HEK293 (cell line): Measurements from ENCODE around the gene CD300LF.

Experiments used
- GLI4 ChIP-seq: fragments of 450-650 bp; formaldehyde crosslinking; IDR thresholded peaks from 2 replicates; pipeline ENCODE4 v1.5.1; 2016; ENCODE audit warnings: missing biosample characterization, missing genetic modification characterization
- KLF10 ChIP-seq: fragments of 450-650 bp; IDR thresholded peaks from 2 replicates; pipeline ENCODE4 v1.5.1; 2018; ENCODE audit warnings: missing biosample characterization, mild to moderate bottlenecking, missing genetic modification characterization
- PBX3 ChIP-seq: sonication (generic); formaldehyde crosslinking; IDR thresholded peaks from 2 replicates; pipeline ENCODE4 v1.8.1; 2022; ENCODE audit warnings: mild to moderate bottlenecking, moderate library complexity, missing genetic modification reagents
- SP2 ChIP-seq: fragments of 450-650 bp; formaldehyde crosslinking; IDR thresholded peaks from 2 replicates; pipeline ENCODE4 v1.5.1; 2016; ENCODE audit warnings: missing biosample characterization, missing genetic modification characterization
- ZBTB44 ChIP-seq: fragments of 450-650 bp; IDR thresholded peaks from 2 replicates; pipeline ENCODE4 v1.5.1; 2018; ENCODE audit warnings: missing biosample characterization, mild to moderate bottlenecking, missing genetic modification characterization
- ZFHX2 ChIP-seq: fragments of 450-650 bp; formaldehyde crosslinking; conservative IDR thresholded peaks from 2 replicates; pipeline ENCODE4 v1.5.1; 2016; ENCODE audit warnings: missing biosample characterization, missing genetic modification characterization
- ZFP41 ChIP-seq: fragments of 450-650 bp; formaldehyde crosslinking; IDR thresholded peaks from 2 replicates; pipeline ENCODE4 v1.5.1; 2016; ENCODE audit warnings: missing biosample characterization, missing genetic modification characterization, borderline replicate concordance
- ZNF138 ChIP-seq: fragments of 450-650 bp; formaldehyde crosslinking; IDR thresholded peaks from 2 replicates; pipeline ENCODE4 v1.5.1; 2016; ENCODE audit warnings: missing biosample characterization, missing genetic modification characterization, borderline replicate concordance
- ZNF184 ChIP-seq: fragments of 450-650 bp; IDR thresholded peaks from 2 replicates; pipeline ENCODE4 v1.5.1; 2018; ENCODE audit warnings: missing biosample characterization, mild to moderate bottlenecking, missing genetic modification characterization
- ZNF266 ChIP-seq: fragments of 450-650 bp; formaldehyde crosslinking; IDR thresholded peaks from 2 replicates; pipeline ENCODE4 v1.5.1; 2016; ENCODE audit warnings: missing biosample characterization, missing genetic modification characterization, low read depth
- ZNF280D ChIP-seq: fragments of 450-650 bp; formaldehyde crosslinking; IDR thresholded peaks from 2 replicates; pipeline ENCODE4 v1.5.1; 2016; ENCODE audit warnings: missing biosample characterization, missing genetic modification characterization
- ZNF449 ChIP-seq: fragments of 450-650 bp; formaldehyde crosslinking; IDR thresholded peaks from 2 replicates; pipeline ENCODE4 v1.5.1; 2017; ENCODE audit warnings: missing biosample characterization, mild to moderate bottlenecking, missing genetic modification characterization, moderate library complexity
- ZNF501 ChIP-seq: fragments of 450-650 bp; formaldehyde crosslinking; IDR thresholded peaks from 2 replicates; pipeline ENCODE4 v1.5.1; 2016; ENCODE audit warnings: missing biosample characterization, missing genetic modification characterization
- ZNF514 ChIP-seq: fragments of 450-650 bp; formaldehyde crosslinking; IDR thresholded peaks from 2 replicates; pipeline ENCODE4 v1.5.1; 2016; ENCODE audit warnings: missing biosample characterization, missing genetic modification characterization
- ZNF548 ChIP-seq: fragments of 450-650 bp; formaldehyde crosslinking; IDR thresholded peaks from 2 replicates; pipeline ENCODE4 v1.5.1; 2016; ENCODE audit warnings: missing biosample characterization, missing genetic modification characterization
- ZNF560 ChIP-seq: fragments of 450-650 bp; formaldehyde crosslinking; IDR thresholded peaks from 2 replicates; pipeline ENCODE4 v1.5.1; 2017; ENCODE audit warnings: missing biosample characterization, missing genetic modification characterization, borderline replicate concordance
- ZNF664 ChIP-seq: fragments of 450-650 bp; formaldehyde crosslinking; IDR thresholded peaks from 2 replicates; pipeline ENCODE4 v1.5.1; 2016; ENCODE audit warnings: missing biosample characterization, missing genetic modification characterization
- ZNF777 ChIP-seq: fragments of 450-650 bp; formaldehyde crosslinking; IDR thresholded peaks from 2 replicates; pipeline ENCODE4 v1.5.1; 2017; ENCODE audit warnings: missing biosample characterization, missing genetic modification characterization, borderline replicate concordance

CD300LF gene

GRCh38 chr17:74738051-74738996 lies 25.6 kb upstream of the CD300LF start (continued):
- TF ChIP-seq ZNF501 (tag by site-specific recombination) (no peak), ZNF548 (tag by site-specific recombination) (no peak), ZNF138 (tag by site-specific recombination) (no peak), ZNF266 (tag by site-specific recombination) (no peak), ZBTB44 (tag by site-specific recombination) (no peak), SP2 (no peak), ZFP41 (no peak), ZNF664 (tag by site-specific recombination) (no peak), ZNF449 (no peak), PBX3 (CRISPR knock-in tag) (no peak), ZNF280D (tag by site-specific recombination) (no peak), GLI4 (no peak), KLF10 (tag by site-specific recombination) (no peak), ZNF777 (tag by site-specific recombination) (no peak), ZNF560 (tag by site-specific recombination) (no peak), ZNF514 (tag by site-specific recombination) (no peak), ZFHX2 (tag by site-specific recombination) (peak; percentile 36; the same call in 1 of the 2 replicates), ZNF184 (tag by site-specific recombination) (no peak)
